ENCODE data around the gene PTPRH.

Gene PTPRH

GRCh38 chr19:55208880-55209692, at the start of gene PTPRH:
Gene PTPRH (minus strand): TSS chr19:55209501. CDS start chr19:55209433, 68 bp downstream.
- no peak for DNase-seq (ENCODE audit: low read depth in 2 of 2)

GRCh38 chr19:55258476-55258827, 49.2 kb upstream of the PTPRH start:
- no peak for DNase-seq (ENCODE audit: low read depth in 2 of 2)

GRCh38 chr19:55257461-55258420, 48.4 kb upstream of the PTPRH start:
- no peak for DNase-seq (ENCODE audit: low read depth in 2 of 2)

GRCh38 chr19:55256562-55257460, 47.5 kb upstream of the PTPRH start:
- DNase-seq (ENCODE audit: low read depth in 2 of 2) = no peak

- DNase-seq (ENCODE audit: low read depth in 2 of 2) = peak in 1 of 2 donors; percentile 54
Measured at GRCh38 chr19:55255618-55256423, 46.5 kb upstream of the PTPRH start.

- no peak for DNase-seq (ENCODE audit: low read depth in 2 of 2)
Measured at GRCh38 chr19:55254625-55254977, 45.3 kb upstream of the PTPRH start.

- DNase-seq (ENCODE audit: low read depth in 2 of 2) = no peak
Measured at GRCh38 chr19:55253842-55254624, 44.7 kb upstream of the PTPRH start.

GRCh38 chr19:55252760-55253663, 43.7 kb upstream of the PTPRH start:
- no peak for DNase-seq (ENCODE audit: low read depth in 2 of 2)

- DNase-seq (ENCODE audit: low read depth in 2 of 2) = no peak
Measured at GRCh38 chr19:55251341-55252081, 42.2 kb upstream of the PTPRH start.

- DNase-seq (ENCODE audit: low read depth in 2 of 2) = no peak
Measured at GRCh38 chr19:55250262-55251036, 41.1 kb upstream of the PTPRH start.

- no peak for DNase-seq (ENCODE audit: low read depth in 2 of 2)
Measured at GRCh38 chr19:55249841-55250240, 40.5 kb upstream of the PTPRH start.

- no peak for DNase-seq (ENCODE audit: low read depth in 2 of 2)
Measured at GRCh38 chr19:55248704-55249103, 39.4 kb upstream of the PTPRH start.

GRCh38 chr19:55248166-55248675, 38.9 kb upstream of the PTPRH start:
- no peak for DNase-seq (ENCODE audit: low read depth in 2 of 2)

- no peak for DNase-seq (ENCODE audit: low read depth in 2 of 2)
Measured at GRCh38 chr19:55247621-55248099, 38.4 kb upstream of the PTPRH start.

GRCh38 chr19:55246462-55247451, 37.5 kb upstream of the PTPRH start:
- DNase-seq (ENCODE audit: low read depth in 2 of 2) = no peak
